HG03558 (cell line): ENCODE measurements around the gene KAZN.

Source experiments
- ATAC-seq: cut with Tn5 transposase; IDR thresholded peaks from one replicate; pipeline ENCODE4 v1.9.1; 2021; ENCODE audit warnings: moderate number of reproducible peaks; ENCODE audit not compliant: unreplicated experiment; ENCODE audit errors: extremely low read depth

KAZN gene

GRCh38 chr1:14921057-14921456 lies 322.6 kb downstream of the KAZN start:
- ATAC-seq = no peak

GRCh38 chr1:14922942-14923726 lies 324.6 kb downstream of the KAZN start:
- ATAC-seq = no peak

- no peak for ATAC-seq
Observed at GRCh38 chr1:14923727-14924452, 325.4 kb downstream of the KAZN start.

GRCh38 chr1:14924455-14925331 lies 326.2 kb downstream of the KAZN start:
- no peak for ATAC-seq

GRCh38 chr1:14925336-14926136 lies 327.1 kb downstream of the KAZN start:
- no peak for ATAC-seq

GRCh38 chr1:14926229-14926628 lies 327.7 kb downstream of the KAZN start:
- ATAC-seq = no peak

- no peak for ATAC-seq
Observed at GRCh38 chr1:14926818-14927575, 328.5 kb downstream of the KAZN start.

- no peak for ATAC-seq
Observed at GRCh38 chr1:14928412-14928811, 329.9 kb downstream of the KAZN start.

GRCh38 chr1:14928886-14929546 lies 330.5 kb downstream of the KAZN start:
- no peak for ATAC-seq

- ATAC-seq = no peak
Observed at GRCh38 chr1:14929547-14930246, 331.2 kb downstream of the KAZN start.

- no peak for ATAC-seq
Observed at GRCh38 chr1:14930247-14930965, 331.9 kb downstream of the KAZN start.

- ATAC-seq = no peak
Observed at GRCh38 chr1:14932034-14932638, 333.7 kb downstream of the KAZN start.

GRCh38 chr1:14934867-14935266 lies 336.4 kb downstream of the KAZN start:
- no peak for ATAC-seq

GRCh38 chr1:14936815-14937214 lies 338.3 kb downstream of the KAZN start:
- no peak for ATAC-seq

- no peak for ATAC-seq
Observed at GRCh38 chr1:14937288-14937949, 338.9 kb downstream of the KAZN start.

- no peak for ATAC-seq
Observed at GRCh38 chr1:14939527-14940284, 341.2 kb downstream of the KAZN start.
